GM23338 (cell line): ENCODE data around the gene ASTN1. TPM values are rescaled to one million over a fixed set of nuclear protein-coding genes. Genes with fewer than 3 reads are reported as not detected.

ENCODE experiments used
- ATAC-seq: fragments of 200-7000 bp; cut with Tn5 transposase; 3 replicates; pipeline ENCODE4 v1.9.1; 2020
- DNase-seq: peaks from one replicate; pipeline ENCODE4 v3.0.0-alpha.2; 2015; ENCODE audit warnings: low spot score
- H2AFZ ChIP-seq: fragments of 200-600 bp; sonication (generic); 2 replicates; pipeline ENCODE4 v1.8.0; 2016; ENCODE audit warnings: antibody characterized with exemption, mild to moderate bottlenecking, moderate library complexity
- H3F3A ChIP-seq: fragments of 200-600 bp; sonication (generic); replicated peaks from 2 replicates; pipeline ENCODE4 v1.8.0; 2017; ENCODE audit warnings: antibody characterized with exemption, mixed run types, low read depth
- H3K27ac ChIP-seq: fragments of 200-600 bp; sonication (generic); 2 replicates; pipeline ENCODE4 v1.6.1; 2016; ENCODE audit warnings: low read depth
- H3K27me3 ChIP-seq: fragments of 200-600 bp; sonication (generic); 2 replicates; pipeline ENCODE4 v1.8.0; 2016; ENCODE audit warnings: mild to moderate bottlenecking, mixed run types, moderate library complexity; ENCODE audit not compliant: insufficient read depth
- H3K36me3 ChIP-seq: fragments of 200-600 bp; sonication (generic); 2 replicates; pipeline ENCODE4 v1.8.0; 2016; ENCODE audit warnings: mild to moderate bottlenecking; ENCODE audit not compliant: insufficient read depth
- H3K4me1 ChIP-seq: fragments of 200-600 bp; sonication (generic); 2 replicates; pipeline ENCODE4 v1.8.0; 2016; ENCODE audit warnings: mild to moderate bottlenecking, moderate library complexity; ENCODE audit not compliant: insufficient read depth
- H3K4me2 ChIP-seq: fragments of 200-600 bp; sonication (generic); 2 replicates; pipeline ENCODE4 v1.7.1; 2017; ENCODE audit warnings: mixed run types
- H3K4me3 ChIP-seq: fragments of 200-600 bp; sonication (generic); 2 replicates; pipeline ENCODE4 v1.6.1; 2016; ENCODE audit warnings: mixed run types
- H3K79me2 ChIP-seq: fragments of 200-600 bp; sonication (generic); replicated peaks from 2 replicates; pipeline ENCODE4 v1.8.0; 2017; ENCODE audit warnings: mild to moderate bottlenecking; ENCODE audit not compliant: insufficient read depth
- H3K9me2 ChIP-seq: fragments of 200-600 bp; sonication (generic); 2 replicates; pipeline ENCODE4 v1.8.0; 2017; ENCODE audit not compliant: insufficient read depth
- H4K20me1 ChIP-seq: fragments of 200-600 bp; sonication (generic); replicated peaks from 2 replicates; pipeline ENCODE4 v1.8.0; 2017; ENCODE audit warnings: mild to moderate bottlenecking; ENCODE audit not compliant: insufficient read depth
- H3K27ac Mint-ChIP-seq: 2 replicates; pipeline ENCODE4 v1.8.0; 2020; ENCODE audit warnings: inconsistent platforms, mild to moderate bottlenecking, moderate library complexity, mixed read lengths
- H3K27me3 Mint-ChIP-seq: 3 replicates; pipeline ENCODE4 v1.8.0; 2022; ENCODE audit warnings: low read depth, mild to moderate bottlenecking, moderate library complexity, mixed read lengths, inconsistent platforms; ENCODE audit not compliant: insufficient read depth, poor library complexity
- H3K36me3 Mint-ChIP-seq: 3 replicates; pipeline ENCODE4 v1.8.0; 2021; ENCODE audit warnings: low read depth, mild to moderate bottlenecking, inconsistent platforms, moderate library complexity, mixed read lengths
- H3K4me1 Mint-ChIP-seq: 3 replicates; pipeline ENCODE4 v1.8.0; 2020; ENCODE audit warnings: mild to moderate bottlenecking, inconsistent platforms, mixed read lengths
- H3K4me3 Mint-ChIP-seq: 3 replicates; pipeline ENCODE4 v1.8.0; 2021; ENCODE audit warnings: moderate library complexity, mild to moderate bottlenecking, inconsistent platforms, mixed read lengths
- H3K9me3 Mint-ChIP-seq: 3 replicates; pipeline ENCODE4 v1.8.0; 2020; ENCODE audit warnings: moderate library complexity, mild to moderate bottlenecking, inconsistent platforms, mixed read lengths
- CREB1 ChIP-seq: fragments of 250-450 bp; sonication (Bioruptor Pico); IDR thresholded peaks from 2 replicates; pipeline ENCODE4 v1.5.0; 2020; ENCODE audit warnings: low read depth, mild to moderate bottlenecking, moderate library complexity
- CTCF ChIP-seq, 2 experiments: fragments of 200-600 bp in 1 of 2; sonication (generic) in 1 of 2; conservative IDR thresholded peaks; 2 replicates each; pipeline versions ENCODE4 v1.5.1 to v1.6.1; 2016 to 2017; ENCODE audit warnings: antibody characterized with exemption in 2 of 2, low read depth in 2 of 2, mild to moderate bottlenecking in 2 of 2, moderate library complexity in 1 of 2
- EZH2 ChIP-seq: fragments of 200-600 bp; sonication (generic); IDR thresholded peaks from one replicate; pipeline ENCODE4 v1.8.0; 2017; ENCODE audit warnings: antibody characterized with exemption, mild to moderate bottlenecking, low read depth; ENCODE audit not compliant: unreplicated experiment
- EZH2phosphoT487 ChIP-seq: fragments of 200-600 bp; sonication (generic); IDR thresholded peaks from one replicate; pipeline ENCODE4 v1.8.1; 2018; ENCODE audit warnings: antibody characterized with exemption; ENCODE audit not compliant: unreplicated experiment
- NANOG ChIP-seq: IDR thresholded peaks from 2 replicates; pipeline ENCODE4 v1.6.1; 2016; ENCODE audit warnings: antibody characterized with exemption, borderline replicate concordance
- POLR2AphosphoS5 ChIP-seq: IDR thresholded peaks from 2 replicates; pipeline ENCODE4 v1.6.1; 2016; ENCODE audit warnings: antibody characterized with exemption, low read depth
- REST ChIP-seq: IDR thresholded peaks from one replicate; pipeline ENCODE4 v1.6.1; 2018; ENCODE audit warnings: antibody characterized with exemption; ENCODE audit not compliant: unreplicated experiment
- ZNF114 ChIP-seq: fragments of 250-450 bp; sonication (Bioruptor Pico); IDR thresholded peaks from 2 replicates; pipeline ENCODE4 v1.5.0; 2020; ENCODE audit warnings: mild to moderate bottlenecking, moderate library complexity
- ZNF331 ChIP-seq: fragments of 250-450 bp; sonication (Bioruptor Pico); IDR thresholded peaks from 2 replicates; pipeline ENCODE4 v1.5.0; 2020; ENCODE audit warnings: low read depth, mild to moderate bottlenecking, moderate library complexity
- polyA plus RNA-seq: library from polyadenylated mRNA; unstranded; fragments of >200 nt; fragmentation: Nextera tagmentation; extraction: Ambion mirVana; gene quantifications from 2 replicates; pipeline ENCODE4 v1.2.1, GENCODE V29; 2016
- total RNA-seq: library from RNA; depleted of rRNA; stranded (reverse); fragments of >200 nt; shearing (Covaris generic); gene quantifications from 2 replicates; pipeline ENCODE4 v1.2.3, GENCODE V29; 2014
- TF ChIP-seq, protein P1 (sequence below): fragments of 250-450 bp; sonication (Bioruptor Pico); IDR thresholded peaks from 2 replicates; pipeline ENCODE4 v1.5.0; 2020; ENCODE audit warnings: mild to moderate bottlenecking, moderate library complexity

The ASTN1 gene
- total and polyA plus RNA-seq, 2 experiments from 2014 or later, result 2.0 to 5.2 TPM

GRCh38 chr1:177131723-177132122 lies 32.8 kb downstream of the ASTN1 start:
- H3K4me3 ChIP-seq, result no peak overlapping the region
- DNase-seq, result no peak

More at GRCh38 chr1:177131723-177132122, 32.8 kb downstream of the ASTN1 start:
- Histone ChIP-seq H3K79me2 (no peaks in the 10 kb centered on the region), H3K36me3 (no peaks in the 10 kb centered on the region), H2AFZ (no peak overlapping the region), H3K9me2 (no peaks in the 10 kb centered on the region), H3K27me3 (no peaks in the 10 kb centered on the region), H3K27ac (no peak overlapping the region), H3K4me2 (no peak overlapping the region), H4K20me1 (no peaks in the 10 kb centered on the region), H3F3A (no peaks in the 10 kb centered on the region), H3K4me1 (peaks cover 5% of the 10 kb centered on the region; the same call in 1 of the 2 replicates)
- no peak for TF ChIP-seq REST
- TF ChIP-seq ZNF114, result no peak
- no peak for TF ChIP-seq POLR2AphosphoS5
- no peak for TF ChIP-seq CREB1 (CRISPR knock-in tag)
- no peak for TF ChIP-seq NANOG
- TF ChIP-seq, protein P1, sequence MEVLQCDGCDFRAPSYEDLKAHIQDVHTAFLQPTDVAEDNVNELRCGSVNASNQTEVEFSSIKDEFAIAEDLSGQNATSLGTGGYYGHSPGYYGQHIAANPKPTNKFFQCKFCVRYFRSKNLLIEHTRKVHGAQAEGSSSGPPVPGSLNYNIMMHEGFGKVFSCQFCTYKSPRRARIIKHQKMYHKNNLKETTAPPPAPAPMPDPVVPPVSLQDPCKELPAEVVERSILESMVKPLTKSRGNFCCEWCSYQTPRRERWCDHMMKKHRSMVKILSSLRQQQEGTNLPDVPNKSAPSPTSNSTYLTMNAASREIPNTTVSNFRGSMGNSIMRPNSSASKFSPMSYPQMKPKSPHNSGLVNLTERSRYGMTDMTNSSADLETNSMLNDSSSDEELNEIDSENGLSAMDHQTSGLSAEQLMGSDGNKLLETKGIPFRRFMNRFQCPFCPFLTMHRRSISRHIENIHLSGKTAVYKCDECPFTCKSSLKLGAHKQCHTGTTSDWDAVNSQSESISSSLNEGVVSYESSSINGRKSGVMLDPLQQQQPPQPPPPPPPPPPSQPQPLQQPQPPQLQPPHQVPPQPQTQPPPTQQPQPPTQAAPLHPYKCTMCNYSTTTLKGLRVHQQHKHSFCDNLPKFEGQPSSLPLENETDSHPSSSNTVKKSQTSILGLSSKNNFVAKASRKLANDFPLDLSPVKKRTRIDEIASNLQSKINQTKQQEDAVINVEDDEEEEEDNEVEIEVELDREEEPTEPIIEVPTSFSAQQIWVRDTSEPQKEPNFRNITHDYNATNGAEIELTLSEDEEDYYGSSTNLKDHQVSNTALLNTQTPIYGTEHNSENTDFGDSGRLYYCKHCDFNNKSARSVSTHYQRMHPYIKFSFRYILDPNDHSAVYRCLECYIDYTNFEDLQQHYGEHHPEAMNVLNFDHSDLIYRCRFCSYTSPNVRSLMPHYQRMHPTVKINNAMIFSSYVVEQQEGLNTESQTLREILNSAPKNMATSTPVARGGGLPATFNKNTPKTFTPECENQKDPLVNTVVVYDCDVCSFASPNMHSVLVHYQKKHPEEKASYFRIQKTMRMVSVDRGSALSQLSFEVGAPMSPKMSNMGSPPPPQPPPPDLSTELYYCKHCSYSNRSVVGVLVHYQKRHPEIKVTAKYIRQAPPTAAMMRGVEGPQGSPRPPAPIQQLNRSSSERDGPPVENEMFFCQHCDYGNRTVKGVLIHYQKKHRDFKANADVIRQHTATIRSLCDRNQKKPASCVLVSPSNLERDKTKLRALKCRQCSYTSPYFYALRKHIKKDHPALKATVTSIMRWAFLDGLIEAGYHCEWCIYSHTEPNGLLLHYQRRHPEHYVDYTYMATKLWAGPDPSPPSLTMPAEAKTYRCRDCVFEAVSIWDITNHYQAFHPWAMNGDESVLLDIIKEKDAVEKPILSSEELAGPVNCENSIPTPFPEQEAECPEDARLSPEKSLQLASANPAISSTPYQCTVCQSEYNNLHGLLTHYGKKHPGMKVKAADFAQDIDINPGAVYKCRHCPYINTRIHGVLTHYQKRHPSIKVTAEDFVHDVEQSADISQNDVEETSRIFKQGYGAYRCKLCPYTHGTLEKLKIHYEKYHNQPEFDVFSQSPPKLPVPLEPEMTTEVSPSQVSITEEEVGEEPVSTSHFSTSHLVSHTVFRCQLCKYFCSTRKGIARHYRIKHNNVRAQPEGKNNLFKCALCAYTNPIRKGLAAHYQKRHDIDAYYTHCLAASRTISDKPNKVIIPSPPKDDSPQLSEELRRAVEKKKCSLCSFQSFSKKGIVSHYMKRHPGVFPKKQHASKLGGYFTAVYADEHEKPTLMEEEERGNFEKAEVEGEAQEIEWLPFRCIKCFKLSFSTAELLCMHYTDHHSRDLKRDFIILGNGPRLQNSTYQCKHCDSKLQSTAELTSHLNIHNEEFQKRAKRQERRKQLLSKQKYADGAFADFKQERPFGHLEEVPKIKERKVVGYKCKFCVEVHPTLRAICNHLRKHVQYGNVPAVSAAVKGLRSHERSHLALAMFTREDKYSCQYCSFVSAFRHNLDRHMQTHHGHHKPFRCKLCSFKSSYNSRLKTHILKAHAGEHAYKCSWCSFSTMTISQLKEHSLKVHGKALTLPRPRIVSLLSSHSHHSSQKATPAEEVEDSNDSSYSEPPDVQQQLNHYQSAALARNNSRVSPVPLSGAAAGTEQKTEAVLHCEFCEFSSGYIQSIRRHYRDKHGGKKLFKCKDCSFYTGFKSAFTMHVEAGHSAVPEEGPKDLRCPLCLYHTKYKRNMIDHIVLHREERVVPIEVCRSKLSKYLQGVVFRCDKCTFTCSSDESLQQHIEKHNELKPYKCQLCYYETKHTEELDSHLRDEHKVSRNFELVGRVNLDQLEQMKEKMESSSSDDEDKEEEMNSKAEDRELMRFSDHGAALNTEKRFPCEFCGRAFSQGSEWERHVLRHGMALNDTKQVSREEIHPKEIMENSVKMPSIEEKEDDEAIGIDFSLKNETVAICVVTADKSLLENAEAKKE (CRISPR knock-in tag), result no peak
- TF ChIP-seq ZNF331 (CRISPR knock-in tag), result no peak
- no peak for TF ChIP-seq EZH2phosphoT487
- no peak for TF ChIP-seq CTCF (conservative IDR thresholded peaks at IDR 0.05; ENCODE audit: low read depth in 2 of 2)
- TF ChIP-seq EZH2, result no peak
- Mint-ChIP-seq H3K27ac (no peak overlapping the region), H3K4me1 (peaks cover 9% of the 10 kb centered on the region), H3K9me3 (no peaks in the 10 kb centered on the region), H3K4me3 (no peak overlapping the region), H3K27me3 (no peaks in the 10 kb centered on the region), H3K36me3 (no peaks in the 10 kb centered on the region)
- no peak for ATAC-seq
